Right ventricle myocardium superior (tissue), 1 donor: ENCODE data around the gene ATG16L1. TPM values are rescaled to one million over a fixed set of nuclear protein-coding genes. Genes with fewer than 3 reads are reported as not detected.

Experiments used
- ATAC-seq: fragments of 200-7000 bp; cut with Tn5 transposase; one replicate; pipeline ENCODE4 v1.9.1; 2020; ENCODE audit warnings: mild to moderate bottlenecking; ENCODE audit not compliant: poor library complexity
- DNase-seq: peaks from one replicate; pipeline ENCODE4 v3.0.0-alpha.2; 2020
- intact Hi-C: fragments of 100-400 bp; cut with DNase I; formaldehyde crosslinking; loops from one replicate; pipeline ENCODE4 v1.11.2; 2022
- long read RNA-seq: library from polyadenylated mRNA; unstranded; transcript quantifications from one replicate; pipeline ENCODE4 v2.0.0, GENCODE V29; 2021
- total RNA-seq: library from RNA; stranded (reverse); fragmentation: NEBNext Ultra II Directional; extraction: Animal tissue kit (Norgen Biotek cat#: 25700); gene quantifications from one replicate; pipeline ENCODE4 v1.2.1, GENCODE V29; 2021
- donor health status: DM: no; HTN: yes; CAD: no; lungs with severe emphysema.

ATG16L1 gene
- 17.9 TPM for total RNA-seq
- long read RNA-seq, transcript ATG16L1-204 (19 exons, 3,313 nt) = major isoform, 25 of 35 reads
- long read RNA-seq, partial matches to known transcripts = 2 of 35 reads
- long read RNA-seq, other reads (novel, unspliced or antisense) = 7 of 35 reads

DNA sequence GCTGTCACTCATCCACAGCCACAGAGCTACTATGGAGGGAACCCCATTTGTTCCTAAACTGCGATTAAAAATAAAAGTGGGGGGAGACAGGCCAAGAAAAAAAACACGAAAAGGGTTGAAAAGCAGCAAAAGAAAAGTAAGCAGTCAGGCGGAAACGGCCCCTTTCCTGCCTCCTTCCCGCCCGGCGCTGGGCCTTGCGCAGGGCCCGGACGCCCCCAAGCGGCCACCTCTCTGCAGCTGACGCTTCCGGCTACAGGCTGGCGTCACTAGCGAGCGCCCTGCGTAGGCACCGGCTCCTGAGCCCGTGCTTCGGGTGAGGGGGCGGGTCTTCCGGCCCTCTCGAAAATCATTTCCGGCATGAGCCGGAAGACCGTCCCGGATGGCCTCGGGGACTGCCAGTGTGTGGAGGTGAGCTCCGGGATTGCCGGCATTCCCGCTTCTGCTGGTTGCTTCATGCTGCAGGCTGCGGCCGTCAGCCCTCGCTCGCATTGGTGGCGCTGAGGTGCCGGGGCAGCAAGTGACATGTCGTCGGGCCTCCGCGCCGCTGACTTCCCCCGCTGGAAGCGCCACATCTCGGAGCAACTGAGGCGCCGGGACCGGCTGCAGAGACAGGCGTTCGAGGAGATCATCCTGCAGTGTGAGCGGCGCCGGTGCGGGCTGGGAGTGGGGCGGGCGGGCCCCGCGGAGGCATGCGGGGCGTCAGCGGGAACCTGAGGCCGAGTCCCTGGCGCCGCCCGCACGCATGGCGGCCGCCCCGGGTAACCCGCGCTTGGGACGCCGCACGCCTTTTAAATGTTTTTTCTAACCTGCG, at the start of gene ATG16L1:
ATG16L1 (plus strand) TSS at position 368 of the 811 bp plus-strand sequence; CDS start at position 523, 155 bp downstream.
- intact Hi-C loops = loop anchor here (5.0 to 10.0 kb wide), 2 partner anchors 397 to 644 kb away; no protein-coding TSS in a partner anchor
- ATAC-seq (peak; percentile 100), DNase-seq (peak; percentile 98)

DNA sequence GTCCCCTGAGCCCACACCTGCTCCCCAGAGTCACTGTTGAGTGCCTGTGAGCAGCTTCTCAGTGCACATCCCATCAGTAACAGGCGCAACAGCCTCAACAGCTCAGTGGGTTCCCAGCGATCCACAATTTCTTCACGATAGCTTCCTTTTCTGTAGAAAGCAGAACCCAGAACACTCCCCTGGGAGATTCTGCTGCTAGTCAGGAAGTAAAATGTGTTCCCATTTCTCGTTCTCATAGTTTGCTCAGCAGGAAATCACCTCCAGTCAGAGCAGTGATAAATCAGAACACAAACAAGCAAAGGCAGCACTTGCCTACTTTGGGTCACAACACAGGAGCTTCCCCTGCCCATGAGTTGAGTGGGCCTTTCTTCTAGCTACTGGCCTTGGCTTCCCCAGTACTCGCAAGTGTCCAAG, 48.9 kb upstream of the ATG16L1 start:
- DNase-seq (no peak), ATAC-seq (peak; percentile 20)
- intact Hi-C loops = no loop called here

DNA sequence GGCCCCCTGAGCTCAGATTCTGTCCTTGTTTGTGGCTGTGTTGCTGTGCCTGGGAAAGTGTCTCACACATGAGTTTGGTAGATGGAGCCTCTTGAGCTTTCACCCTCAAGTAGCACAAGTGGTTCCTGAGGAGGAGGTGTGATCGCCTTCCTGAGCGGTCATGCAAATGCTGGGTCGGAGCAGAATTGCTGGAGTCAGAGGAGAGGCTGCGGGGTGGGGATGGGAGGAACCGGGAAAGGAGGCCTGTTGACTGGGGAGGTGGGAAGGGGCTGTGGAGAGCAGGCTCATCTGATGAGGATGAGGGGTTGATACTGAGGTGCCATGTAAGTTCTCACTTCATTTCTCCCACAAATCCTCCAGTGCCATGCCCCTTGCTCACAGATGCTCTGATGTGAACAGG, 48.4 kb upstream of the ATG16L1 start:
- DNase-seq = no peak
- ATAC-seq = no peak
- intact Hi-C loops = no loop called here

DNA sequence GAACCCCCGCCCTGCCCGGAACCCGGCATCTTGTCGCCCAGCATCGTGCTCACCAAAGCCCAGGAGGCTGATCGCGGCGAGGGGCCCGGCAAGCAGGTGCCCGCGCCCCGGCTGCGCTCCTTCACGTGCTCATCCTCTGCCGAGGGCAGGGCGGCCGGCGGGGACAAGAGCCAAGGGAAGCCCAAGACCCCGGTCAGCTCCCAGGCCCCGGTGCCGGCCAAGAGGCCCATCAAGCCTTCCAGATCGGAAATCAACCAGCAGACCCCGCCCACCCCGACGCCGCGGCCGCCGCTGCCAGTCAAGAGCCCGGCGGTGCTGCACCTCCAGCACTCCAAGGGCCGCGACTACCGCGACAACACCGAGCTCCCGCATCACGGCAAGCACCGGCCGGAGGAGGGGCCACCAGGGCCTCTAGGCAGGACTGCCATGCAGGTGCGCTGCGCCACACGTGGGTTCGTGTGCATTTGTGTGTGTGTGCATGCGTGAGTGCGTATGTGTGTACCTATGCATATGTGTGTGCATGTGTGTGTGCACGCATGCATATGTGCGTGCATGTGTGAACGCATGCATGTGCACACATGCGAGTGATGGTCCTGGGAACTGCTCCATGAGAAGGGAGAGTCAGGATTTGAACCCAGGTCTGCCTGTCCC, 47.1 kb upstream of the ATG16L1 start:
- DNase-seq (no peak), ATAC-seq (no peak)
- intact Hi-C loops = no loop called here

DNA sequence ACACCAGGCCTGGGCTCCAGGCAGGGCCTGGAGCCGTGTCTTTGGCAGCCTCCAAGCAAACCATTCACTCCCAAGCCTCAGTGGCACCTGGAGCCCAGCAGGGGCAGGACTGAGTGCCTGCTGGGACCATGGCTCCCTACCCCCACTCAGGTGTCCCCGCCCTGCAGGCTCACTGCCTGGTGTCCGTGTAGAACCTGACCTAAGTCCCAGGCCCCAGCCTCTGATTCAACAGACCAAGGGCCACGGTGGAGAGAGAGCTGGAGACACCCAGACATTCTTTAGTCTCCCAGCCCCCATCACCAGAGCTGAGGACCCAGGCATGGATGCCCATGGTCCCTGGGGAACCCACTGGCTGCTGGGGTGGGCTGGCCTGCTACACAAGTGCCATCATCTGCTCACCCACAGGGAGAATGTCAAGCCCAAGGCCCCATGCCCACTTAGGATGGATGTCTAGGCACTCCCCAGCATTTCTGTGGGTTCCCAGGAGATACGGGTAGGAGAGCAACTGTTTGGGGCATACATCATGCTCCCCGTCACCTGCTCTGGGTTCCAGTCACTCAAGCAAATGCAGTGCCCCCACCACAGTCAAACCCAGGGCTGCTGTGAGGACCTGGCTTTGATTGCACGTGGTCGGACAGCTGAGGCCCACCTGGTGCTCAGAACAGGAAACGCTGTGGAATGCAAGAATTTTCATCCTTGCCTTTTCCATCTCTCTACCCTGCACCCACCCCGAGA, 42.9 kb upstream of the ATG16L1 start:
- DNase-seq = no peak
- intact Hi-C loops = no loop called here
- ATAC-seq = no peak

DNA sequence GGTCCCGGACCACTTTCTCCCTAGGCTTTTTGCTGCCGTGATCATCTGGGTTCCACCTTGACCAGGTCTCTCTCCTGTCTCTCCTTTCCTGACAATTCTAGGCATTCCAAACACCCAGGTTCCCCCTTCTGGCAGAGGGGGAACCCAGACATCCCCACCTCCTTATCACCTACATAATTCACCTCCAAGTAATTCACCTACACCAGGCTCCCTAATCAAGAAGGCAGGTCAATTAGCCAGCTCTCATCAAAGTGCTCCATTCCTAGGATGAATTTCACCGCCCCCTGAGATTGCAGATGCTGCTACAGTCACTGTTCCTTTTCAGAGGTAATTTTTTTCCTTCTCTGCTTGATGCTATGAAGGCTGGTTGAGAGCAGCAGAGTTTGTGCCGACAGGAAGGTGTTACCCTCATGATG, 42.3 kb upstream of the ATG16L1 start:
- intact Hi-C loops = no loop called here
- ATAC-seq (no peak), DNase-seq (no peak)

DNA sequence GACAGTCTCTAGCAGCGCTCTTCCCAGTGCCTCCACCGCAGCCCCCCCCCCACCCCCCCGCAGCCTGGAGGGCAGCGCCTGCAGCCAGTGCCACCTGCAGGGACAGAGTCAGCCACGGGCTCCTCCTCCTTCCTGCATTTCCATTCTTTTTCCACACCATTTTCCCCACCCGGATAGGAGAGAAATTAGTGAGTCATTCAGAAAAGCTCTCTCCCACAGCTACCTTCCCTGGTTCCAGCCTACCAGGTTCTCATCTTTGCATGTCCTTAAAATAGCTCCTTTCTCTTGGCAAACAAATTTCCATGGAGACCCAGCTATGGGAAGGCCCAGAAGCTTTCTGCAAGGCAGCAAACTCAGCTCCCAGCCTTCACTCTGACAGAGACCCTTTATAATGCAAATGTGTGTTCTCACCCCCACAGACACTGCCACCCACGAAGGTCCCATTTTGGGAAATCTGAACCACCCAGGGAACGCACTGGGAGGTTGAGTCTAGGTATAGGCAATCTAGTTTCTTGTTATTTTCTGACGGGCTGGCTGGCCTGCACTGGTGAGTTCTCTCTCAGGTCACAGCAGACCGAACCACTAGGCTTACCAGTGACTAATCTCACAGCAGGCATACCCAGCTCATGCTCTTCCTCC, 41.8 kb upstream of the ATG16L1 start:
- intact Hi-C loops = no loop called here
- no peak for ATAC-seq
- no peak for DNase-seq

DNA sequence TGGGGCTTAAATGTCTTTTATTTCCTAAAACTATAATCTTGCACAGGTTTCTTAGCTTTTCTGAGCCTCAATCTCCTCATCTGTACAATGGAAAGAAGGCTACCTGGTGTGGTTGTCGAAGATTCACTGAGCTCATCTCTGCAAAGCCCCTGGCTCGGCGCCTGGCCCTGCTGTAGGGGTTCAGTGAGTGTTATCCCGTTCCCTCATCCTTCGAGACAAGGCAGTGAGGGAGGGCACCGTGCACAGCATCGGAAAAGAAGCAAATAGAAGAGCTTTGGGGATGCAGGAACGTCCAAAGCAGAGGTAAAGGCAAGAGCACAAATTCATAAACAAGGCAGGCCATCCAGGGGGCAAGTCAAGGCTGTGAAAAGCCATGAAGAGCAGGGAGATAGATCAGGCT, 41.2 kb upstream of the ATG16L1 start:
- intact Hi-C loops = no loop called here
- ATAC-seq (no peak), DNase-seq (no peak)

DNA sequence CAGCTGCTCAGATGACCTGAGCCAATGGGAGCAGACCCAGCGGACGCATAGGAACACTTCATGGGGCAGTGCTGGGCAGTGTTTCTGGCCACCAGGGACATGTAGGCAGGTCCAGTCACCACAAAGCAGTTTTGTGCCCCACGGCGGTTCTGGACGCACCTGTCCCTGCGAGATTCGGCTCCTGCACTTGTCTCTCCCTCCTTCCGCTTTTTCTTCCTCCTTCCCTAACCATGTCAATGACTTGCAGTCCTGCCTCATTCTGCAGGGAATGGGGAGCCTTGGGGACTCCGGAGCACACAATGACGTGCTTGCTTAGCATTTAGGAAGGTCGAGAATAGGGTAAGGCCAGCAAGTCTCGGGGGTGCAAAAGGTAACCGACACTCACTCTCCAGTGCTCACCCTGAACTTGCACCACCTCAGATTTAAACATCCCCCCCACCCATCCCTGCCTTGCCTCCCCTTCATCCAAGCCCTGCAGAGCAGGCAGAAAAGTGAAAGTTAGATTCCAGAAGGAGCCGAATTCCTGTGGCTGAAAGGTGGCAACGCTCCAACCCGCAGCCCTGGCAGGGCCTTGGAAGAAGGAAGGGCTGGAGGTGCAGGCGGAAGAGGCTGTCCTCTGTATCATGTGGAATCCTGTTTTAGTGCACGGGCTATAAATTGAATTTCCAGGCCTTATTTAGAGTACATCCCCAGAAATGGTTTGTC, 40.5 kb upstream of the ATG16L1 start:
- intact Hi-C loops = no loop called here
- DNase-seq (peak; percentile 83), ATAC-seq (peak; percentile 80)

DNA sequence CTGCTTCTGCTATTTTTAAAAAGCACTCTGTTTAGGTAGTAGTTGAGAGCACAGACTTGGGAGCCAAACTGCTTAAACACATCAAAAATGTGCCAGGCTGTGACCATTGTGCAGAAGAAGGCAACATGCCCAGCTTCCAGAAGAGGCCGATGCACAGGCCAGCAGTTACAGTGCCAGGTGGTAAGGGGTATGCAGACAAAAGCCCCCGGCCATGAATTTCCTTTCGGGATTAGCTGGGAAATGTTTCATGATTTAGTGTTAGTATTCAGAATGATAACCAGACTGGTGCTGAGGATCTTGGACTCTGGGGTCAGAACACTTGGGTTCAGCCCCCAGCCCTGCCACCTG, 40.0 kb upstream of the ATG16L1 start:
- intact Hi-C loops = no loop called here
- ATAC-seq = no peak
- no peak for DNase-seq

DNA sequence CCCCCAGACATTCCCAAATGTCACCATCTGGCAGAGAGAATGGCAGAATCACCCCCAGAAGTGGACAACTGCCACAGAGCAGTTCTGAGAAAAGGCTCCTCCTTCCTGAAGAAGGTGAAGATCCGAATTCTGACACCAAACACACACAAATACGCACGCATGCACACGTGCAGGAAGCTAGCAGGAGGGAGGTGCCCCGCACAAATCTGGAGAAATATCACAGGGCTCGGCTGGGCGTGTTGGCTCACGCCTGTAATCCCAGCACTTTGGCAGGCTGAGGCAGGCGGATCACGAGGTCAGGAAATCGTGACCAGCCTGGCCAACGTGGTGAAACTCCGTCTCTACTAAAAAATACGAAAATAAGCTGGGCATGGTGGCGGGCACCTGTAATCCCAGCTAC, 38.5 kb upstream of the ATG16L1 start:
- intact Hi-C loops = no loop called here
- DNase-seq (no peak), ATAC-seq (no peak)

DNA sequence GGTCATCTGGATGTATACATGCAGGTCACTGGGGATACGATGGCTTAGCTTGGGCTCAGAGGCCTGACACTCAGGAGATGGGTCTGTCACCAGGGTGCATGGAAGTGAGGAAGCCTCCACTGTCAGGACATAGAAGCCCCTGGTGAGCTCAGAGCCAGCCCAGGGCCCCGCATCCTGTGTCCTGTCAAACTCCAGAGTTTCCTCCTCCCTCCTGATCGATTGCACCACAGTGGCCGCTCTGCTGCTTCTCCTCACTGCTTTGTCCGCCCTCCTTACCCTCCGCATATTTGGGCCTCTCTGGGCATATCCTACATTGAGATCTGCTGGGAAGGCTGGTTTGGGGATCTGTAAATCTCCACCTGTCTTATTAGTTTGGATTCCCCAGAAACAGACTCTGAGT, 37.5 kb upstream of the ATG16L1 start:
- no peak for ATAC-seq
- intact Hi-C loops = no loop called here
- no peak for DNase-seq

DNA sequence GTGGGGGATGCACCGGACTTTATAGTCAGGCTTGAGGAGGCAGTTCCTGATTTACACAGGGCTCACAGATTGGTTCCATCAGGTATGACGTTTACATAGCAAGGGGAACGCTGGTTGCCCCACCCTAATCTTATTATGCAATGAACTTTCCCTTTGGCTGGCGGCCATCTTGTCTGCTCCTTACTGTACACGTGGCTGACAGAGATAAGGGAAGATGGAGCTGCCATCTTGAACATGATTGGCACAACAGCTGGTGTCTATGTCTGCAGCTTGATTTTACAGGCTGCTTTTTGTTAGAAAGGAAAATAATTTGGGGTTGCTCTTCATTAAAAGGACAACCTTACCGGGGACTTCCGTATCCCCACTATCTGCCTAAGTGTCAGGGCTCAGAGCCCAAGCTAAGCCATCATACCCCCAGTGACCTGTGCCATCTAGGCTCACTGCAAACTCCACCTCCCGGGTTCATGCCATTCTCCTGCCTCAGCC, 33.5 kb upstream of the ATG16L1 start:
- intact Hi-C loops = no loop called here
- ATAC-seq = no peak
- no peak for DNase-seq

DNA sequence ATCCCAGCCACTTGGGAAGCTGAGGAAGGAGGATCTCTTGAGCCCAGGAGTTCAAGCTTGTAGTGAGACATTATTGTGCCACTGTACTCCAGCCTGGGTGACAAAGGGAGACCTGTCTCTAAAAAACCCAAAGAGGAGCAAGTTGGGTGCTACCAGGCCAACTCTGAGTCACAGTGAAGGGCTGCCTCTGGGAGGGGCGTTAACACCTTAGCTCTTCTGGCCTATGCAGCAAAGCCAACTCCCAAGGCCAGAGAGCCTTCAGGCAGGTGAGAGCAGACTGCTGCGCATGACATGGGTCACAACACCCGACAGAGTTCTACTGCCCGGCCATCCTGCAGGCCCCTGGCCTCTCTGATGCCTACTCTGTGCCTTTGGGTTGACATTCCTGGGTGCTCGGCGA, 32.6 kb upstream of the ATG16L1 start:
- ATAC-seq (no peak), DNase-seq (no peak)
- intact Hi-C loops = no loop called here

DNA sequence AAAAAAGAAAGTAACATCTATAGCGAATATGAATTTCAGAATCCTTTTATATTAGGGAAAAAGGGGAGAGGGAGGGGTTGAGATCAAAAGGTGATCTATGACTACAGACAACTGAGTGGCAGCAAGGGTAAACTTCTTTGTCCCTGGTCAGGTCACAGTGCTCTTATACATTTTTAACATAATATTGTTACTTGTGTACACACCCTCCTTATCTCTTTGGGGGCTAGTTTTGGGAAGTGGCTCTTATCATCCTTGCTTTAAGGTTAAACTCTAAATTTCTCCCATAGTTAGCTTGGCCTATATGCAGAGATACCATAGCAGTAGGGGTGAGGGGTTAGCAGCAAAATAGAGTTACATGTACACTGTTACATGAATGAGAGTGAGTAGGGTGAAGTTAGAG, 31.6 kb upstream of the ATG16L1 start:
- intact Hi-C loops = no loop called here
- ATAC-seq (no peak), DNase-seq (no peak)

DNA sequence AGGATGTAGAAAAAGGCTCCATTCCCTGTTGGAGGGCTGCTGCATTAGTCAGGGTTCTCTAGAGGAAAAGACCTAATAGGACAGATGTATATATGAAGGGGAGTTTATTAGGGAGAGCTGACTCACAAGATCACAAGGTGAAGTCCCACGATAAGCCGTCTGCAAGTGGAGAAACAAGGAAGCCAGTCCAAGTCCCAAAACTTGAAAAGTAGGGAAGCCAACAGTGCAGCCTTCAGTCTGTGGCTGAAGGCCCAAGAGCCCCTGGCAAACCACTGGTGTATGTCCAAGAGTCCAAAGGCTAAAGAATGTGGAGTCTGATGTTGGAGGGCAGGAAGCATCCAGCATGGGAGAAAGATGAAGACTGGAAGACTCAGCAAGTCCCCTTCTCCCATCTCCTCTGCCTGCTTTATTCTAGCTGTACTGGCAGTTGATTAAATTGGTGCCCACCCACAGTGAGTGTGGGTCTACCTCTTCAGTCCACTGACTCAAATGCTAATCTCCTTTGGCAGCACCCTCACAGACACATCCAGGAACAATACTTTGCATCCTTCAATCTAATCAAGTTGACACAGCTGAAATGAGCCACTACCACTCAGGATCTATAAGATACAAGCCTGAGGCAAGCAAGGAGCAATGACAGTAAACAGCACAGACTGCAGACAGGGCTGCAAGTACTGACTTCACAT, 30.0 kb upstream of the ATG16L1 start:
- DNase-seq (no peak), ATAC-seq (no peak)
- intact Hi-C loops = no loop called here

DNA sequence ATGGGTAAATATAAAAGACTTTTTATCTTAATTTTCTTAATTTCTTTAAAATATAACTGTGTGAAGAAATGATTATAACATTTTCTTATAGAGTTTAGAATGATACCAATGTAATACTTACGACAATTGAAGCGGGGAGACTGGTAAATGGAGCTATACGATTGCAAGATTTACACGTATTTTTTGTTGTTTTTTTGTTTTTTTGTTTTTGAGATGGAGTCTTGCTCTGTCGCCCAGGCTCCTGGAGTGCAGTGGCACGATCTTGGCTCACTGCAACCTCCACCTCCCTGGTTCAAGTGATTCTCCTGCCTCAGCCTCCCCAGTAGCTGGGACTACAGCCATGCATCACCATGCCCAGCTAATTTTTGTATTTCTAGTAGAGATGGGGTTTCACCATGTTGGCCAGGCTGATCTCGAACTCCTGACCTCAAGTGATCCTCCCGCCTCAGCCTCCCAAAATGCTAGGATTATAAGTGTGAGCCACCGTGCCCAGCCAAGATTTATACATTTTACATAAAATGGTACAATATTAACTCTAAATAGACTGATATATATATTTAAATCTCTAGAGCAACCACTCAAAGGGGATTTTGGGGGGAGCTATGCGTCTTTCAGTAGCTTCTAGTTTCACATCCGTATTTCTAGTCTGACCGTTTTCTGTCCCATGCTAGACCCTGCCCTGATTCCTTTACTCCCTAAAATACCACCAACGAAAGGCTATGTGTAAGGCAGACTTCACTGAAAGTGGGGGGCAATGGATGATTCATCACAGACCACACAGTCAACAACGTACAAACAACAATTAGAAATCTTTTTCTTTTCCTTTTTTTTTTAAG, 28.2 kb upstream of the ATG16L1 start:
- ATAC-seq = no peak
- DNase-seq = no peak

More for the DNA sequence above, 28.2 kb upstream of the ATG16L1 start:
- intact Hi-C loops = no loop called here
